ENCODE measurements around the gene BIN1.

BIN1 gene

GRCh38 chr2:127106991-127107621 lies at the start of gene BIN1:
BIN1 (minus strand) TSS chr2:127107154; CDS start chr2:127106943, 211 bp downstream.
- Histone ChIP-seq H3K4me1 (ENCODE audit: control insufficient read depth, insufficient read depth, low read length) (peaks cover 15% of the 10 kb centered on the region; the same call in 1 of the 2 replicates), H3K9ac (ENCODE audit: low read depth, low read length) (no peak within 1 kb of the TSS), H3K27ac (ENCODE audit: low read depth, low read length) (peak within 1 kb of the TSS; percentile 34)

GRCh38 chr2:127155947-127156346 lies 49.0 kb upstream of the BIN1 start:
- Histone ChIP-seq H3K36me3 (ENCODE audit: control insufficient read depth, insufficient read depth, low read length) (no peaks in the 10 kb centered on the region), H3K9ac (ENCODE audit: low read depth, low read length) (no peak overlapping the region), H3K27ac (ENCODE audit: low read depth, low read length) (no peak overlapping the region), H3K4me1 (ENCODE audit: control insufficient read depth, insufficient read depth, low read length) (no peaks in the 10 kb centered on the region; the same call in 1 of the 2 replicates), H3K9me3 (ENCODE audit: control insufficient read depth, insufficient read depth, low read length) (0 out of 2 replicates have a peak, but pooled peaks cover 4% of the 10 kb centered on the region), H3K4me3 (ENCODE audit: low read depth, low read length) (no peak overlapping the region), H3K27me3 (ENCODE audit: control insufficient read depth, insufficient read depth, low read length) (no peaks in the 10 kb centered on the region)

More at GRCh38 chr2:127106991-127107621, at the start of gene BIN1:
- Histone ChIP-seq H3K4me3 (ENCODE audit: low read depth, low read length) (peak within 1 kb of the TSS; percentile 87), H3K36me3 (ENCODE audit: control insufficient read depth, insufficient read depth, low read length) (no peaks in the 10 kb centered on the region), H3K9me3 (ENCODE audit: control insufficient read depth, insufficient read depth, low read length) (no peaks in the 10 kb centered on the region), H3K27me3 (ENCODE audit: control insufficient read depth, insufficient read depth, low read length) (peaks cover 24% of the 10 kb centered on the region)

GRCh38 chr2:127155028-127155581 lies 48.2 kb upstream of the BIN1 start:
- Histone ChIP-seq H3K27ac (ENCODE audit: low read depth, low read length) (no peak overlapping the region), H3K4me1 (ENCODE audit: control insufficient read depth, insufficient read depth, low read length) (no peaks in the 10 kb centered on the region; the same call in 1 of the 2 replicates), H3K36me3 (ENCODE audit: control insufficient read depth, insufficient read depth, low read length) (no peaks in the 10 kb centered on the region), H3K9me3 (ENCODE audit: control insufficient read depth, insufficient read depth, low read length) (0 out of 2 replicates have a peak, but pooled peaks cover 4% of the 10 kb centered on the region), H3K27me3 (ENCODE audit: control insufficient read depth, insufficient read depth, low read length) (no peaks in the 10 kb centered on the region), H3K9ac (ENCODE audit: low read depth, low read length) (no peak overlapping the region), H3K4me3 (ENCODE audit: low read depth, low read length) (no peak overlapping the region)

GRCh38 chr2:127154396-127154795 lies 47.4 kb upstream of the BIN1 start:
- Histone ChIP-seq H3K27ac (ENCODE audit: low read depth, low read length) (no peak overlapping the region), H3K36me3 (ENCODE audit: control insufficient read depth, insufficient read depth, low read length) (no peaks in the 10 kb centered on the region), H3K27me3 (ENCODE audit: control insufficient read depth, insufficient read depth, low read length) (no peaks in the 10 kb centered on the region), H3K4me3 (ENCODE audit: low read depth, low read length) (no peak overlapping the region), H3K4me1 (ENCODE audit: control insufficient read depth, insufficient read depth, low read length) (no peaks in the 10 kb centered on the region; the same call in 1 of the 2 replicates), H3K9me3 (ENCODE audit: control insufficient read depth, insufficient read depth, low read length) (0 out of 2 replicates have a peak, but pooled peaks cover 4% of the 10 kb centered on the region), H3K9ac (ENCODE audit: low read depth, low read length) (no peak overlapping the region)

GRCh38 chr2:127153691-127154158 lies 46.8 kb upstream of the BIN1 start:
- no peak overlapping the region for H3K27ac ChIP-seq (ENCODE audit: low read depth, low read length)
- H3K27me3 ChIP-seq (ENCODE audit: control insufficient read depth, insufficient read depth, low read length) = no peaks in the 10 kb centered on the region
- 0 out of 2 replicates have a peak, but pooled peaks cover 4% of the 10 kb centered on the region for H3K9me3 ChIP-seq (ENCODE audit: control insufficient read depth, insufficient read depth, low read length)
- no peak overlapping the region for H3K4me3 ChIP-seq (ENCODE audit: low read depth, low read length)
- H3K4me1 ChIP-seq (ENCODE audit: control insufficient read depth, insufficient read depth, low read length) = no peaks in the 10 kb centered on the region; the same call in 1 of the 2 replicates
- no peak overlapping the region for H3K9ac ChIP-seq (ENCODE audit: low read depth, low read length)
- H3K36me3 ChIP-seq (ENCODE audit: control insufficient read depth, insufficient read depth, low read length) = no peaks in the 10 kb centered on the region

- Histone ChIP-seq H3K4me1 (ENCODE audit: control insufficient read depth, insufficient read depth, low read length) (no peaks in the 10 kb centered on the region; the same call in 1 of the 2 replicates), H3K9ac (ENCODE audit: low read depth, low read length) (no peak overlapping the region), H3K36me3 (ENCODE audit: control insufficient read depth, insufficient read depth, low read length) (no peaks in the 10 kb centered on the region), H3K4me3 (ENCODE audit: low read depth, low read length) (no peak overlapping the region), H3K27ac (ENCODE audit: low read depth, low read length) (no peak overlapping the region), H3K9me3 (ENCODE audit: control insufficient read depth, insufficient read depth, low read length) (0 out of 2 replicates have a peak, but pooled peaks cover 4% of the 10 kb centered on the region), H3K27me3 (ENCODE audit: control insufficient read depth, insufficient read depth, low read length) (no peaks in the 10 kb centered on the region)
Measured at GRCh38 chr2:127150996-127151395, 44.0 kb upstream of the BIN1 start.

GRCh38 chr2:127149384-127149783 lies 42.4 kb upstream of the BIN1 start:
- Histone ChIP-seq H3K36me3 (ENCODE audit: control insufficient read depth, insufficient read depth, low read length) (no peaks in the 10 kb centered on the region), H3K9ac (ENCODE audit: low read depth, low read length) (no peak overlapping the region), H3K9me3 (ENCODE audit: control insufficient read depth, insufficient read depth, low read length) (0 out of 2 replicates have a peak, but pooled peaks cover 4% of the 10 kb centered on the region), H3K27me3 (ENCODE audit: control insufficient read depth, insufficient read depth, low read length) (no peaks in the 10 kb centered on the region), H3K4me3 (ENCODE audit: low read depth, low read length) (no peak overlapping the region), H3K4me1 (ENCODE audit: control insufficient read depth, insufficient read depth, low read length) (no peaks in the 10 kb centered on the region; the same call in 1 of the 2 replicates), H3K27ac (ENCODE audit: low read depth, low read length) (no peak overlapping the region)

- no peaks in the 10 kb centered on the region for H3K36me3 ChIP-seq (ENCODE audit: control insufficient read depth, insufficient read depth, low read length)
- H3K27ac ChIP-seq (ENCODE audit: low read depth, low read length) = no peak overlapping the region
- H3K4me3 ChIP-seq (ENCODE audit: low read depth, low read length) = no peak overlapping the region
- no peak overlapping the region for H3K9ac ChIP-seq (ENCODE audit: low read depth, low read length)
- H3K4me1 ChIP-seq (ENCODE audit: control insufficient read depth, insufficient read depth, low read length) = no peaks in the 10 kb centered on the region; the same call in 1 of the 2 replicates
- no peaks in the 10 kb centered on the region for H3K27me3 ChIP-seq (ENCODE audit: control insufficient read depth, insufficient read depth, low read length)
- H3K9me3 ChIP-seq (ENCODE audit: control insufficient read depth, insufficient read depth, low read length) = 0 out of 2 replicates have a peak, but pooled peaks cover 4% of the 10 kb centered on the region
Measured at GRCh38 chr2:127146820-127147502, 40.0 kb upstream of the BIN1 start.

GRCh38 chr2:127146071-127146725 lies 39.2 kb upstream of the BIN1 start:
- Histone ChIP-seq H3K9ac (ENCODE audit: low read depth, low read length) (no peak overlapping the region), H3K4me3 (ENCODE audit: low read depth, low read length) (no peak overlapping the region), H3K9me3 (ENCODE audit: control insufficient read depth, insufficient read depth, low read length) (0 out of 2 replicates have a peak, but pooled peaks cover 1% of the 10 kb centered on the region), H3K27me3 (ENCODE audit: control insufficient read depth, insufficient read depth, low read length) (no peaks in the 10 kb centered on the region), H3K4me1 (ENCODE audit: control insufficient read depth, insufficient read depth, low read length) (no peaks in the 10 kb centered on the region; the same call in 1 of the 2 replicates), H3K36me3 (ENCODE audit: control insufficient read depth, insufficient read depth, low read length) (no peaks in the 10 kb centered on the region), H3K27ac (ENCODE audit: low read depth, low read length) (no peak overlapping the region)

- no peak overlapping the region for H3K27ac ChIP-seq (ENCODE audit: low read depth, low read length)
- H3K36me3 ChIP-seq (ENCODE audit: control insufficient read depth, insufficient read depth, low read length) = no peaks in the 10 kb centered on the region
- H3K9me3 ChIP-seq (ENCODE audit: control insufficient read depth, insufficient read depth, low read length) = no peaks in the 10 kb centered on the region
- no peaks in the 10 kb centered on the region; the same call in 1 of the 2 replicates for H3K4me1 ChIP-seq (ENCODE audit: control insufficient read depth, insufficient read depth, low read length)
- H3K9ac ChIP-seq (ENCODE audit: low read depth, low read length) = no peak overlapping the region
- no peak overlapping the region for H3K4me3 ChIP-seq (ENCODE audit: low read depth, low read length)
- H3K27me3 ChIP-seq (ENCODE audit: control insufficient read depth, insufficient read depth, low read length) = no peaks in the 10 kb centered on the region
Measured at GRCh38 chr2:127145280-127145895, 38.4 kb upstream of the BIN1 start.

All from HUES48 (cell line).